Stimulated activated CD4-positive, alpha-beta T cell treated with anti-CD3 and anti-CD28 coated beads, Interleukin-15, amount 100 ng/mL, for 24 hours (primary cell): ENCODE data around the gene ENTPD3.

Experiments
- DNase-seq: peaks from one replicate; pipeline ENCODE4 v3.0.0-alpha.2; 2020

Gene ENTPD3

DNA sequence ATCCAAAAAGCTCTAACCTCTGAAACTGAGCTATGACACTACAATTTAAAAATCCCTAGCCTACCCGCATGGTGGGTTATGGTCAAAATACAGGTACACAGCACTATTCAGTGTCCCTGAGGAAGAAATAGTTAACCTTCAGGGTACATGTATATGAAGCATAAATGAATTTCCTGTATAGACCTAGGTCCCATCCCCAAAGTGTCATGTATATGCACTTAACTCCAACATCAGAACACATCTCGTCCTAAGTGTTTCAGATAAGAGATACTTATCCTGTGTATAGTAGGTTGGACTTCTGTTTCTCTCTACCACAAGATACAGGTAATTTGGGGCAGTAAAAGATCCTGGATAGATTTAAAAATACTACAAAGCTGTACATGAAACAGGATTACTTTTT, 76.6 kb downstream of the ENTPD3 start:
- DNase-seq, result no peak

DNA sequence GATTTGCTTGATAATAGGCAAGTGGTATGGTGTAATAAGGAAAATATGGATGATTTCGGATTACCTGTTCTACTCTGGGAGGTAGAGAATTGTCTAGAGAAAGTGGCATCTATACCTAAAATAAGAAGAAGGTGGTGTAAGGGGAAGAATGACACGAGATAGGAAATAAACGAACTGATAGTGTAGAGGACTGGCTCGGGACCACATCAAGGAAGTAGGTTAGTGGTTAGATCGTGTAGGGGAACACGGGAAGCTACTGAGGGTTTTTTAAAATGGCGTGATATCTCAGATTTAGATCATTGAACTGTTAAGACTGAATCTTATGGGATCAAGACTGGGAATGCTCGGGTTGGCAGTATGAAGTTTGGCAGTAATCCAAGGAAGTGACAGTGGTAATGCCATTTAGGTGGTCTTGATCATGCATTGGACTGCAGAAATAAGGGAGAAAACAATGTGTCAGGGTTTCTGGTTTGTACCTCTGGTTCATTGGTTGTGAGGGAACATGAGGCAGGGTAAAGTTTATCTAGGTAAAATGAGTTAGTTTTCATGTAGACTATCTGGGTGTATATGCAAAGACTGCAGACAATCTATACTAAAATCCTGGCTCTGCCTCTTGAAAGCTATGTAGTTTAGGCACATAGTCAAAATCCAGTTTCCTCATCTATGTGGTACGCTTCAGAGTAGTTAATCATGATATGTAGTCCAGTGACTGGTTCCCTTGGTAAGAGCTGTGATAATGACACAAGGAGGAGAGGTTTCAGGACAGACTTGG, 77.5 kb downstream of the ENTPD3 start:
- DNase-seq, result no peak

GRCh38 chr3:40465111-40465407, 78.1 kb downstream of the ENTPD3 start:
- DNase-seq, result no peak

DNA sequence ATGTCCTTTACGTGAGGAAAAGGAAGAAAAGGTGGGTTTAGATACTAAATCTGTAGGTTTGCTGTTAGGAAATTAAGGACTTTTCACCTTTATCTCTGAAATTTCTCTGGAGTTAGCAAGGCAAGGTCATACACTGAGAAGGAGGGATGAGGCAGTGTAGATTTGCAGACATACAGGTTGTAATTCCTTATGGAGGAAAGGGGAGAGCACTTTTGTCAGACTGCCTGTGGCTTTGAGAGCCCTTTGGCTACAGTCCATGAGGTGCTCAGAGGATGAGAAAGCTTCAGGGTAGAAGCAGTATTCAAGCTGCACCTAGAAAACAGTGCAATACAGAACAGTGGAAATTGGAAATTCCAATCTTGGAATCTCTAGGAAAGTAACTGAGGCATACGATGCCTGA, 78.5 kb downstream of the ENTPD3 start:
- no peak for DNase-seq

GRCh38 chr3:40468018-40468417, 81.0 kb downstream of the ENTPD3 start:
- no peak for DNase-seq

- no peak for DNase-seq
Measured at GRCh38 chr3:40470701-40471100, 83.7 kb downstream of the ENTPD3 start.

GRCh38 chr3:40476478-40477470, 89.8 kb downstream of the ENTPD3 start, which contains the start of gene ZNF619:
Gene ZNF619 (plus strand): TSS chr3:40477122. CDS start chr3:40477980, 858 bp downstream.
- peak; percentile 62 for DNase-seq

GRCh38 chr3:40477666-40478065, 90.7 kb downstream of the ENTPD3 start:
- no peak for DNase-seq
